ENCODE measurements around the gene KAZN.

DNA sequence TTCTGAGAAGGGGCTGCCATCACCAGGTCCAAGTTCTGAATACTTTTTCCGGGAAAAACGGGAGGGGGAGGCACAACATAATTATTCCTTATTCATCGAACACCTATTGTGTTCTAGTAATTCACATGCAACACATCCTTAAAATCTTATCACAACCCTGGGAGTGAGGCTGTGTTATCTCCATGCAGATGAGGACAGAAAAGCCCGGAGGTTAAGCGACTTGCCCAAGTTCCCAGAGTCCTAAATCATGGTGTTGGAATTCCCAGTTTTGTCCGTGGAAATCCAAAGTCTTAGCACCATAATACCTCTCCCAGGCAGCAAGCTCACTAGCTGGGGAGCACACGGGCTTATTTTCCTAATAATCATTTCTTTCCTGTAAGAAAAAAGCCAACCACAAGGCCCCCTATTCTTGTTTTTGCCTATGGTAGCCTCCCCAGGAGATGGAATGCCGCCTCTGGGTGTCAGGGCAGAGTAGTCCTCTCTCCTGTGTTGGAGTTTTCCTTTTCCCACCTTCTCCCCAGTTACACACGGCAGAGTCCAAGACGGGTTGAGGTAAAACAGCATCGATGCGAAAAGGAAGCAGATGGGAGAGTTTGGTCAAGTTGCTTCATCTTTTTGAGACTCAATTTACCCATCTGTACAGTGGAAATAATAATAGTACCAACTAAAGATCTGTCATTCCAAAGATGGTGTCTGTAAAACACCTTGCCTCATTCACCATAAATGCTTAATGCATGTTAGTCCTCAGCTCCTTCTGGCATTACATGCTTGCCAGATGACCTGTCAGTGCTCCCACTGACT, 327.1 kb downstream of the KAZN start:
- TF ChIP-seq POLR2A (IDR thresholded peaks at IDR 0.05; ENCODE audit: low read length) (no peak), JUNB (IDR thresholded peaks at IDR 0.05) (no peak), CTCF (IDR thresholded peaks at IDR 0.05) (no peak), NFE2L2 (conservative IDR thresholded peaks at IDR 0.05; ENCODE audit: low read length) (no peak), MAX (IDR thresholded peaks at IDR 0.05) (no peak), RFX5 (IDR thresholded peaks at IDR 0.05) (no peak), MAZ (IDR thresholded peaks at IDR 0.05; ENCODE audit: borderline replicate concordance, low read depth, low read length) (no peak), NR3C1 (IDR thresholded peaks at IDR 0.05) (no peak), MYC (IDR thresholded peaks at IDR 0.05; ENCODE audit: borderline replicate concordance, low read length) (no peak), BHLHE40 (IDR thresholded peaks at IDR 0.05; ENCODE audit: low read depth, low read length) (no peak), RNF2 (IDR thresholded peaks at IDR 0.05; ENCODE audit: borderline replicate concordance, low read depth) (no peak)
- TF ChIP-seq, protein P1, sequence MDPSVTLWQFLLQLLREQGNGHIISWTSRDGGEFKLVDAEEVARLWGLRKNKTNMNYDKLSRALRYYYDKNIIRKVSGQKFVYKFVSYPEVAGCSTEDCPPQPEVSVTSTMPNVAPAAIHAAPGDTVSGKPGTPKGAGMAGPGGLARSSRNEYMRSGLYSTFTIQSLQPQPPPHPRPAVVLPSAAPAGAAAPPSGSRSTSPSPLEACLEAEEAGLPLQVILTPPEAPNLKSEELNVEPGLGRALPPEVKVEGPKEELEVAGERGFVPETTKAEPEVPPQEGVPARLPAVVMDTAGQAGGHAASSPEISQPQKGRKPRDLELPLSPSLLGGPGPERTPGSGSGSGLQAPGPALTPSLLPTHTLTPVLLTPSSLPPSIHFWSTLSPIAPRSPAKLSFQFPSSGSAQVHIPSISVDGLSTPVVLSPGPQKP (IDR thresholded peaks at IDR 0.05; ENCODE audit: low read depth, low read length) = no peak
- TF ChIP-seq, protein P2, sequence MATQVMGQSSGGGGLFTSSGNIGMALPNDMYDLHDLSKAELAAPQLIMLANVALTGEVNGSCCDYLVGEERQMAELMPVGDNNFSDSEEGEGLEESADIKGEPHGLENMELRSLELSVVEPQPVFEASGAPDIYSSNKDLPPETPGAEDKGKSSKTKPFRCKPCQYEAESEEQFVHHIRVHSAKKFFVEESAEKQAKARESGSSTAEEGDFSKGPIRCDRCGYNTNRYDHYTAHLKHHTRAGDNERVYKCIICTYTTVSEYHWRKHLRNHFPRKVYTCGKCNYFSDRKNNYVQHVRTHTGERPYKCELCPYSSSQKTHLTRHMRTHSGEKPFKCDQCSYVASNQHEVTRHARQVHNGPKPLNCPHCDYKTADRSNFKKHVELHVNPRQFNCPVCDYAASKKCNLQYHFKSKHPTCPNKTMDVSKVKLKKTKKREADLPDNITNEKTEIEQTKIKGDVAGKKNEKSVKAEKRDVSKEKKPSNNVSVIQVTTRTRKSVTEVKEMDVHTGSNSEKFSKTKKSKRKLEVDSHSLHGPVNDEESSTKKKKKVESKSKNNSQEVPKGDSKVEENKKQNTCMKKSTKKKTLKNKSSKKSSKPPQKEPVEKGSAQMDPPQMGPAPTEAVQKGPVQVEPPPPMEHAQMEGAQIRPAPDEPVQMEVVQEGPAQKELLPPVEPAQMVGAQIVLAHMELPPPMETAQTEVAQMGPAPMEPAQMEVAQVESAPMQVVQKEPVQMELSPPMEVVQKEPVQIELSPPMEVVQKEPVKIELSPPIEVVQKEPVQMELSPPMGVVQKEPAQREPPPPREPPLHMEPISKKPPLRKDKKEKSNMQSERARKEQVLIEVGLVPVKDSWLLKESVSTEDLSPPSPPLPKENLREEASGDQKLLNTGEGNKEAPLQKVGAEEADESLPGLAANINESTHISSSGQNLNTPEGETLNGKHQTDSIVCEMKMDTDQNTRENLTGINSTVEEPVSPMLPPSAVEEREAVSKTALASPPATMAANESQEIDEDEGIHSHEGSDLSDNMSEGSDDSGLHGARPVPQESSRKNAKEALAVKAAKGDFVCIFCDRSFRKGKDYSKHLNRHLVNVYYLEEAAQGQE (IDR thresholded peaks at IDR 0.05) = no peak

Measured in A549 (cell line).